Measurements from ENCODE around the gene RBMS1.

RBMS1 gene

GRCh38 chr2:160465002-160465401 is 28.6 kb downstream of the RBMS1 start:
- DNase-seq (ENCODE audit: insufficient read length, low spot score) (no peak), FAIRE-seq (no peak)
- no peak for TF ChIP-seq POU2F2 (IDR thresholded peaks at IDR 0.05; ENCODE audit: low read depth, low read length)
- no peak for TF ChIP-seq POLR2A (IDR thresholded peaks at IDR 0.05; ENCODE audit: low read depth, low read length)
- TF ChIP-seq PAX5 (IDR thresholded peaks at IDR 0.05; ENCODE audit: insufficient read depth, low read length, severe bottlenecking), result no peak
- no peak for TF ChIP-seq TAF1 (IDR thresholded peaks at IDR 0.05; ENCODE audit: low read depth, low read length)
- TF ChIP-seq POLR2AphosphoS5 (IDR thresholded peaks at IDR 0.05; ENCODE audit: low read depth, low read length), result no peak
- no peak for TF ChIP-seq SPI1 (IDR thresholded peaks at IDR 0.05; ENCODE audit: low read depth, low read length)

- no peak for FAIRE-seq
- TF ChIP-seq POLR2A (IDR thresholded peaks at IDR 0.05; ENCODE audit: low read depth, low read length) (no peak), POU2F2 (IDR thresholded peaks at IDR 0.05; ENCODE audit: low read depth, low read length) (no peak), POLR2AphosphoS5 (IDR thresholded peaks at IDR 0.05; ENCODE audit: low read depth, low read length) (no peak), TAF1 (IDR thresholded peaks at IDR 0.05; ENCODE audit: low read depth, low read length) (no peak)
- no peak for DNase-seq (ENCODE audit: insufficient read length, low spot score)
These were observed 29.6 kb downstream of the RBMS1 start for GRCh38 chr2:160464017-160464416.

- FAIRE-seq, result no peak
- no peak for DNase-seq (ENCODE audit: insufficient read length, low spot score)
- no peak for TF ChIP-seq POLR2A (IDR thresholded peaks at IDR 0.05; ENCODE audit: low read depth, low read length)
- no peak for TF ChIP-seq POU2F2 (IDR thresholded peaks at IDR 0.05; ENCODE audit: low read depth, low read length)
- no peak for TF ChIP-seq TAF1 (IDR thresholded peaks at IDR 0.05; ENCODE audit: low read depth, low read length)
- no peak for TF ChIP-seq SPI1 (IDR thresholded peaks at IDR 0.05; ENCODE audit: low read depth, low read length)
- no peak for TF ChIP-seq PAX5 (IDR thresholded peaks at IDR 0.05; ENCODE audit: insufficient read depth, low read length, severe bottlenecking)
- TF ChIP-seq POLR2AphosphoS5 (IDR thresholded peaks at IDR 0.05; ENCODE audit: low read depth, low read length), result no peak
These were observed 30.4 kb downstream of the RBMS1 start for GRCh38 chr2:160463245-160463644.

- no peak for DNase-seq (ENCODE audit: insufficient read length, low spot score)
- no peak for FAIRE-seq
- no peak for TF ChIP-seq PAX5 (IDR thresholded peaks at IDR 0.05; ENCODE audit: insufficient read depth, low read length, severe bottlenecking)
- no peak for TF ChIP-seq POLR2A (IDR thresholded peaks at IDR 0.05; ENCODE audit: low read depth, low read length)
- no peak for TF ChIP-seq POU2F2 (IDR thresholded peaks at IDR 0.05; ENCODE audit: low read depth, low read length)
- no peak for TF ChIP-seq POLR2AphosphoS5 (IDR thresholded peaks at IDR 0.05; ENCODE audit: low read depth, low read length)
- TF ChIP-seq SPI1 (IDR thresholded peaks at IDR 0.05; ENCODE audit: low read depth, low read length), result no peak
- no peak for TF ChIP-seq TAF1 (IDR thresholded peaks at IDR 0.05; ENCODE audit: low read depth, low read length)
These were observed 33.3 kb downstream of the RBMS1 start for GRCh38 chr2:160460333-160460731.

- DNase-seq (ENCODE audit: insufficient read length, low spot score), result no peak
- FAIRE-seq, result no peak
- TF ChIP-seq TAF1 (IDR thresholded peaks at IDR 0.05; ENCODE audit: low read depth, low read length) (no peak), POLR2AphosphoS5 (IDR thresholded peaks at IDR 0.05; ENCODE audit: low read depth, low read length) (no peak), PAX5 (IDR thresholded peaks at IDR 0.05; ENCODE audit: insufficient read depth, low read length, severe bottlenecking) (no peak), SPI1 (IDR thresholded peaks at IDR 0.05; ENCODE audit: low read depth, low read length) (no peak), POLR2A (IDR thresholded peaks at IDR 0.05; ENCODE audit: low read depth, low read length) (no peak), POU2F2 (IDR thresholded peaks at IDR 0.05; ENCODE audit: low read depth, low read length) (no peak)
These were observed 33.9 kb downstream of the RBMS1 start for GRCh38 chr2:160459538-160460332.

- TF ChIP-seq TAF1 (IDR thresholded peaks at IDR 0.05; ENCODE audit: low read depth, low read length) (no peak), PAX5 (IDR thresholded peaks at IDR 0.05; ENCODE audit: insufficient read depth, low read length, severe bottlenecking) (no peak), SPI1 (IDR thresholded peaks at IDR 0.05; ENCODE audit: low read depth, low read length) (no peak), POLR2A (IDR thresholded peaks at IDR 0.05; ENCODE audit: low read depth, low read length) (no peak), POLR2AphosphoS5 (IDR thresholded peaks at IDR 0.05; ENCODE audit: low read depth, low read length) (no peak), POU2F2 (IDR thresholded peaks at IDR 0.05; ENCODE audit: low read depth, low read length) (no peak)
- FAIRE-seq (no peak), DNase-seq (ENCODE audit: insufficient read length, low spot score) (no peak)
These were observed 34.7 kb downstream of the RBMS1 start for GRCh38 chr2:160458718-160459453.

- no peak for DNase-seq (ENCODE audit: insufficient read length, low spot score)
- no peak for TF ChIP-seq POU2F2 (IDR thresholded peaks at IDR 0.05; ENCODE audit: low read depth, low read length)
- no peak for TF ChIP-seq SPI1 (IDR thresholded peaks at IDR 0.05; ENCODE audit: low read depth, low read length)
- no peak for TF ChIP-seq POLR2AphosphoS5 (IDR thresholded peaks at IDR 0.05; ENCODE audit: low read depth, low read length)
- no peak for TF ChIP-seq TAF1 (IDR thresholded peaks at IDR 0.05; ENCODE audit: low read depth, low read length)
- no peak for TF ChIP-seq PAX5 (IDR thresholded peaks at IDR 0.05; ENCODE audit: insufficient read depth, low read length, severe bottlenecking)
- TF ChIP-seq POLR2A (IDR thresholded peaks at IDR 0.05; ENCODE audit: low read depth, low read length), result no peak
- no peak for FAIRE-seq
These were observed 36.0 kb downstream of the RBMS1 start for GRCh38 chr2:160457588-160457987.

- DNase-seq (ENCODE audit: insufficient read length, low spot score) (no peak), FAIRE-seq (no peak)
- TF ChIP-seq POU2F2 (IDR thresholded peaks at IDR 0.05; ENCODE audit: low read depth, low read length), result no peak
- no peak for TF ChIP-seq TAF1 (IDR thresholded peaks at IDR 0.05; ENCODE audit: low read depth, low read length)
- TF ChIP-seq POLR2A (IDR thresholded peaks at IDR 0.05; ENCODE audit: low read depth, low read length), result no peak
- TF ChIP-seq SPI1 (IDR thresholded peaks at IDR 0.05; ENCODE audit: low read depth, low read length), result no peak
- no peak for TF ChIP-seq PAX5 (IDR thresholded peaks at IDR 0.05; ENCODE audit: insufficient read depth, low read length, severe bottlenecking)
- no peak for TF ChIP-seq POLR2AphosphoS5 (IDR thresholded peaks at IDR 0.05; ENCODE audit: low read depth, low read length)
These were observed 39.4 kb downstream of the RBMS1 start for GRCh38 chr2:160454070-160454797.

Measured in GM12891 (cell line).